ENCODE results near the gene TMEM11.

GRCh38 chr17:21218831-21219380 is 4.9 kb upstream of the TMEM11 start:
- TF ChIP-seq CTCF (conservative IDR thresholded peaks at IDR 0.05; ENCODE audit: low read depth, low read length) (no peak), EZH2 (IDR thresholded peaks at IDR 0.05; ENCODE audit: borderline replicate concordance, low read depth, low read length, poor library complexity, severe bottlenecking) (no peak)
